ENCODE data around the gene IGF1R. TPM values are rescaled to one million over a fixed set of nuclear protein-coding genes. Genes with fewer than 3 reads are reported as not detected.

IGF1R gene
- total and polyA plus RNA-seq, 2 of the 13 experiments (the other 11 are each of a cell fraction or from before 2014, with no cell fraction given) = 15.9 to 18.4 TPM

GRCh38 chr15:98939311-98940080 is 291.2 kb downstream of the IGF1R start:
- Histone ChIP-seq H3K79me2 (ENCODE audit: insufficient read depth, low read length) (no peaks in the 10 kb centered on the region), H4K20me1 (ENCODE audit: insufficient read depth, low read length) (no peaks in the 10 kb centered on the region), H3K27ac (ENCODE audit: extremely low read length, insufficient read depth, low read length) (no peak overlapping the region), H3K27me3 (ENCODE audit: control insufficient read depth in 1 of 2, insufficient read depth in 2 of 2, low read length in 2 of 2) (no peaks in the 10 kb centered on the region), H3K4me2 (ENCODE audit: low read depth, low read length) (no peak overlapping the region), H3K9ac (ENCODE audit: insufficient read depth, low read depth, low read length) (no peak overlapping the region), H3K9me3 (ENCODE audit: low read length) (no peaks in the 10 kb centered on the region), H3K36me3 (replicated peaks in 1 of 2; ENCODE audit: control insufficient read depth in 1 of 2, insufficient read depth in 2 of 2, low read length in 2 of 2) (peaks cover 24 to 85% of the 10 kb centered on the region in 2 experiments), H3K4me1 (ENCODE audit: insufficient read depth, low read length) (peaks cover 27% of the 10 kb centered on the region), H3K4me3 (replicated peaks in 1 of 3; ENCODE audit: insufficient read depth in 1 of 3, low read depth in 2 of 3, low read length in 3 of 3) (no peak overlapping the region), H2AFZ (ENCODE audit: low read length) (no peak overlapping the region)
- no peak for FAIRE-seq
- ChIA-PET POLR2A (no interaction called here), CTCF (ENCODE audit: low intra/inter-chr PET ratio, low total read pairs) (no interaction called here)
- no peak for TF ChIP-seq ARNT (IDR thresholded peaks at IDR 0.05)
- no peak for TF ChIP-seq PLSCR1 (CRISPR knock-in tag; IDR thresholded peaks at IDR 0.05; ENCODE audit: borderline replicate concordance)
- TF ChIP-seq ZNF318 (CRISPR knock-in tag; IDR thresholded peaks at IDR 0.05) = no peak
- TF ChIP-seq MATR3 (CRISPR knock-in tag; IDR thresholded peaks at IDR 0.05) = no peak
- 95% methylated on average over 7 of the region's 13 CpGs for WGBS (ENCODE audit: low lambda C conversion rate)
- no peak for ATAC-seq
- in situ Hi-C loops (cut with HindIII; ENCODE audit: extremely low pct_ligation_motif_present, low pct_unique_long_range_greater_than_20kb) (no loop called here), intact Hi-C loops (cut with micrococcal nuclease; ENCODE audit: unreplicated experiment) (no loop called here)
- BruUV-seq (replicated peaks) = no TSS peak
- no peak for DNase-seq (ENCODE audit: low spot score)
